ENCODE results near the gene CRYBB3. TPM values are rescaled to one million over a fixed set of nuclear protein-coding genes. Genes with fewer than 3 reads are reported as not detected.

The CRYBB3 gene
- total and polyA plus RNA-seq, 12 donors: 0.50 to 2.7 (median 0.57) TPM; not detected in 7

DNA sequence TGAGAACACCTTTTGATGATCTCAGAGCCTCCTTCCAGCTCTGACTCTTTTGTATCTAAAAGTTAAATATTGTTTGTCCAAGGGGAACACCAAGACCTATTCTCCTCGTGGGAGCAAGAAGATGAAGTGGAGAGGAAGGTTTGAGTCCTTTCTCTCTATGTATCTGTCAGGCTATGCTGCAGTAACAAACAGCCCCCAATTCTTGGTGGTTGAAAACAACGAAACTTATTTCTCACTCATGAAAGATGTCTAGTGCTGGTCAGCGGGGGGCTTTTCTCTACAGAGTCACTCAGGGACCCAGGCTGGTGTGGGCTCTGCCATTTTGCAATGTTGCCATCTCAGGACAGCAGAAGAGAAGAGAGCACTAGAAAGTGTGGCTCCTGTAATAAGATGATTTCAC, 13.6 kb downstream of the CRYBB3 start:
- TF ChIP-seq, protein P1, sequence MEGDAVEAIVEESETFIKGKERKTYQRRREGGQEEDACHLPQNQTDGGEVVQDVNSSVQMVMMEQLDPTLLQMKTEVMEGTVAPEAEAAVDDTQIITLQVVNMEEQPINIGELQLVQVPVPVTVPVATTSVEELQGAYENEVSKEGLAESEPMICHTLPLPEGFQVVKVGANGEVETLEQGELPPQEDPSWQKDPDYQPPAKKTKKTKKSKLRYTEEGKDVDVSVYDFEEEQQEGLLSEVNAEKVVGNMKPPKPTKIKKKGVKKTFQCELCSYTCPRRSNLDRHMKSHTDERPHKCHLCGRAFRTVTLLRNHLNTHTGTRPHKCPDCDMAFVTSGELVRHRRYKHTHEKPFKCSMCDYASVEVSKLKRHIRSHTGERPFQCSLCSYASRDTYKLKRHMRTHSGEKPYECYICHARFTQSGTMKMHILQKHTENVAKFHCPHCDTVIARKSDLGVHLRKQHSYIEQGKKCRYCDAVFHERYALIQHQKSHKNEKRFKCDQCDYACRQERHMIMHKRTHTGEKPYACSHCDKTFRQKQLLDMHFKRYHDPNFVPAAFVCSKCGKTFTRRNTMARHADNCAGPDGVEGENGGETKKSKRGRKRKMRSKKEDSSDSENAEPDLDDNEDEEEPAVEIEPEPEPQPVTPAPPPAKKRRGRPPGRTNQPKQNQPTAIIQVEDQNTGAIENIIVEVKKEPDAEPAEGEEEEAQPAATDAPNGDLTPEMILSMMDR (IDR thresholded peaks at IDR 0.05): no peak
- no peak for TF ChIP-seq POLR2A (IDR thresholded peaks at IDR 0.05)
- Histone ChIP-seq H3K36me3 (replicated peaks in 1 of 2) (no peaks in the 10 kb centered on the region), H3K4me1 (replicated peaks in 1 of 2) (no peaks in the 10 kb centered on the region), H3K27ac (no peak overlapping the region), H3K9me3 (replicated peaks in 1 of 3) (no peaks in the 10 kb centered on the region), H3K27me3 (no peaks in the 10 kb centered on the region), H3K4me3 (no peak overlapping the region)
- intact Hi-C loops (cut with DNase I): no loop called here
- DNase-seq: no peak
- 76 to 88% (median 81%) methylated on average over 3 of the region's 3 CpGs for WGBS, 4 donors

- 57 to 77% (median 69%) methylated on average over 2 of the region's 2 CpGs for WGBS, 4 donors
- intact Hi-C loops (cut with DNase I): no loop called here
These were observed 16.6 kb downstream of the CRYBB3 start for GRCh38 chr22:25216230-25216629.

DNA sequence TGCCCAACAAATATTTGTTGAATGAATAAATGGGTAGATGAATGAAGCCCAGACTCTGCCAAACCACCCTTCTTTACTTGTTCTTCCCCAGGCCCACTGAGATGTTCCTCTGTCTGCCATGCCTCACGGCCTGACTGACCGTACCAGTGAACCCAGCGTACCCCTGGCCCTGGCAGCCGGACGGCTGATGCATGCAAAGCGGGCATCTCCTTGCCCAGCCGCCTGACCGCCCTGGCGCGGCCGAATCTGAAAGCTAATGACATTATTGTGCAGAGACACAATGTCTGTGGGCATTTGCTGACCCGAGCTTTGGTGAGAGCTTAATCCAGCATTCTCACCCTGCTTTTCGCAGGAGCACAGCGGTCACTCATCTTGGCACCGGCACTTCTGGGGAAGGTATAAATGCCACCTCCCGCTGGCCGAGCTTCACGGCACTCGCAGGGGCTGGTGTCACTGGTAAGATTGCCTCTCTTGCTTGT, 19.6 kb downstream of the CRYBB3 start, which contains the start of gene CRYBB2:
TSS of gene CRYBB2 (plus strand) at position 429 of the 479 bp plus-strand sequence. CDS start 1,791 bp downstream, outside the sequence.
- TF ChIP-seq POLR2A (IDR thresholded peaks at IDR 0.05): no peak
- TF ChIP-seq, protein P1 (IDR thresholded peaks at IDR 0.05): no peak
- WGBS, 4 donors: 86 to 89% (median 89%) methylated on average over 19 of the region's 19 CpGs
- no peak within 1 kb of the TSS for H3K4me3 ChIP-seq
- DNase-seq: no peak
- no peak within 1 kb of the TSS for H3K27ac ChIP-seq
- no peaks in the 10 kb centered on the region for H3K27me3 ChIP-seq
- H3K36me3 ChIP-seq (replicated peaks in 1 of 2): no peaks in the 10 kb centered on the region
- H3K9me3 ChIP-seq (replicated peaks in 1 of 3): no peaks in the 10 kb centered on the region
- intact Hi-C loops (cut with DNase I): no loop called here
- no peaks in the 10 kb centered on the region for H3K4me1 ChIP-seq (replicated peaks in 1 of 2)

More at GRCh38 chr22:25216230-25216629, 16.6 kb downstream of the CRYBB3 start:
- Histone ChIP-seq H3K27ac (no peak overlapping the region), H3K36me3 (replicated peaks in 1 of 2) (no peaks in the 10 kb centered on the region), H3K27me3 (no peaks in the 10 kb centered on the region), H3K9me3 (replicated peaks in 1 of 3) (no peaks in the 10 kb centered on the region), H3K4me3 (no peak overlapping the region), H3K4me1 (replicated peaks in 1 of 2) (no peaks in the 10 kb centered on the region)
- DNase-seq: no peak
- no peak for TF ChIP-seq POLR2A (IDR thresholded peaks at IDR 0.05)
- TF ChIP-seq, protein P1 (IDR thresholded peaks at IDR 0.05): no peak

GRCh38 chr22:25219948-25220442, 20.3 kb downstream of the CRYBB3 start:
- Histone ChIP-seq H3K9me3 (replicated peaks in 1 of 3) (no peaks in the 10 kb centered on the region), H3K27me3 (no peaks in the 10 kb centered on the region), H3K4me3 (no peak overlapping the region), H3K36me3 (replicated peaks in 1 of 2) (no peaks in the 10 kb centered on the region), H3K27ac (no peak overlapping the region), H3K4me1 (replicated peaks in 1 of 2) (no peaks in the 10 kb centered on the region)
- no peak for DNase-seq
- TF ChIP-seq POLR2A (IDR thresholded peaks at IDR 0.05): no peak
- TF ChIP-seq, protein P1 (IDR thresholded peaks at IDR 0.05): no peak
- intact Hi-C loops (cut with DNase I): no loop called here
- WGBS, 4 donors: 41 to 61% (median 52%) methylated on average over 4 of the region's 4 CpGs

Measured in adrenal gland (tissue), 12 donors.